H9 (cell line): ENCODE results near the gene TAOK1. TPM values are rescaled to one million over a fixed set of nuclear protein-coding genes. Genes with fewer than 3 reads are reported as not detected.

ENCODE experiments used
- DNase-seq: peaks from one replicate; pipeline ENCODE4 v3.0.0-alpha.2; 2017
- H2AFZ ChIP-seq: one replicate; pipeline ENCODE4 v1.6.1; 2013; ENCODE audit warnings: mild to moderate bottlenecking, low read length, control low read depth, moderate library complexity
- H2AK5ac ChIP-seq: 2 replicates; pipeline ENCODE4 v1.6.1; 2013; ENCODE audit warnings: low read length, control low read depth, mixed read lengths; ENCODE audit not compliant: insufficient read length
- H2BK120ac ChIP-seq: one replicate; pipeline ENCODE4 v1.6.1; 2013; ENCODE audit warnings: low read depth, mild to moderate bottlenecking, low read length, control low read depth, inconsistent platforms; ENCODE audit not compliant: poor library complexity, severe bottlenecking
- H2BK12ac ChIP-seq: 2 replicates; pipeline ENCODE4 v1.6.1; 2013; ENCODE audit warnings: low read length, control low read depth, mixed read lengths, low read depth; ENCODE audit not compliant: insufficient read length
- H2BK15ac ChIP-seq: 2 replicates; pipeline ENCODE4 v1.6.1; 2013; ENCODE audit warnings: low read depth, low read length, control low read depth
- H2BK20ac ChIP-seq: one replicate; pipeline ENCODE4 v1.6.1; 2013; ENCODE audit warnings: low read depth, mild to moderate bottlenecking, low read length, control low read depth, inconsistent platforms; ENCODE audit not compliant: poor library complexity, severe bottlenecking
- H2BK5ac ChIP-seq: 2 replicates; pipeline ENCODE4 v1.6.1; 2013; ENCODE audit warnings: low read length, control low read depth, mixed read lengths; ENCODE audit not compliant: insufficient read length
- H3K14ac ChIP-seq: 2 replicates; pipeline ENCODE4 v1.6.1; 2013; ENCODE audit warnings: low read length, control low read depth; ENCODE audit not compliant: insufficient read depth
- H3K18ac ChIP-seq: 2 replicates; pipeline ENCODE4 v1.6.1; 2013; ENCODE audit warnings: low read depth, mild to moderate bottlenecking, mixed read lengths, low read length, control low read depth; ENCODE audit not compliant: insufficient read length
- H3K23ac ChIP-seq: 2 replicates; pipeline ENCODE4 v1.6.1; 2013; ENCODE audit warnings: low read length, control low read depth, mixed read lengths, low read depth; ENCODE audit not compliant: insufficient read length
- H3K23me2 ChIP-seq: 2 replicates; pipeline ENCODE4 v1.6.1; 2013; ENCODE audit warnings: low read depth, mild to moderate bottlenecking, mixed read lengths, low read length, control low read depth; ENCODE audit not compliant: insufficient read length, poor library complexity, severe bottlenecking
- H3K27ac ChIP-seq: 2 replicates; pipeline ENCODE4 v1.5.1; 2013; ENCODE audit warnings: low read length, control low read depth, mixed read lengths, low read depth; ENCODE audit not compliant: insufficient read length
- H3K27me3 ChIP-seq: 2 replicates; pipeline ENCODE4 v1.6.1; 2013; ENCODE audit warnings: low read length, control low read depth, inconsistent platforms; ENCODE audit not compliant: insufficient read depth
- H3K4ac ChIP-seq: 2 replicates; pipeline ENCODE4 v1.6.1; 2013; ENCODE audit warnings: low read depth, mild to moderate bottlenecking, control low read depth, inconsistent platforms, low read length, moderate library complexity
- H3K4me1 ChIP-seq: 2 replicates; pipeline ENCODE4 v1.6.1; 2013; ENCODE audit warnings: low read length, control low read depth, inconsistent platforms; ENCODE audit not compliant: insufficient read depth
- H3K4me2 ChIP-seq: 2 replicates; pipeline ENCODE4 v1.6.1; 2013; ENCODE audit warnings: low read length, control low read depth, mixed read lengths; ENCODE audit not compliant: insufficient read length, insufficient read depth
- H3K56ac ChIP-seq: 2 replicates; pipeline ENCODE4 v1.6.1; 2013; ENCODE audit warnings: low read depth, mild to moderate bottlenecking, mixed read lengths, low read length, control low read depth; ENCODE audit not compliant: insufficient read length
- H3K79me1 ChIP-seq: 2 replicates; pipeline ENCODE4 v1.6.1; 2013; ENCODE audit warnings: low read depth, mild to moderate bottlenecking, moderate library complexity, low read length, control low read depth, inconsistent platforms; ENCODE audit not compliant: insufficient read depth, poor library complexity, severe bottlenecking
- H3K79me2 ChIP-seq: 2 replicates; pipeline ENCODE4 v1.6.1; 2013; ENCODE audit warnings: low read length, control low read depth, inconsistent platforms; ENCODE audit not compliant: insufficient read depth
- H3K9ac ChIP-seq: 2 replicates; pipeline ENCODE4 v1.6.1; 2013; ENCODE audit warnings: low read length, control low read depth, mixed read lengths; ENCODE audit not compliant: insufficient read length; ENCODE audit errors: extremely low read depth
- H3K9me3 ChIP-seq: one replicate; pipeline ENCODE4 v1.6.1; 2013; ENCODE audit warnings: low read depth, low read length, inconsistent platforms; ENCODE audit not compliant: control insufficient read depth
- H3T11ph ChIP-seq: one replicate; pipeline ENCODE4 v1.6.1; 2013; ENCODE audit warnings: mild to moderate bottlenecking, low read length, control low read depth, inconsistent platforms
- H4K20me1 ChIP-seq: one replicate; pipeline ENCODE4 v1.6.1; 2013; ENCODE audit not compliant: control insufficient read depth, insufficient read length, insufficient read depth
- H4K5ac ChIP-seq: 2 replicates; pipeline ENCODE4 v1.6.1; 2013; ENCODE audit warnings: low read depth, mild to moderate bottlenecking, mixed read lengths, low read length, control low read depth; ENCODE audit not compliant: insufficient read length
- H4K8ac ChIP-seq: replicated peaks from 2 replicates; pipeline ENCODE4 v1.6.1; 2013; ENCODE audit warnings: low read length, control low read depth, mixed read lengths, low read depth; ENCODE audit not compliant: insufficient read length
- H4K91ac ChIP-seq: 2 replicates; pipeline ENCODE4 v1.6.1; 2013; ENCODE audit warnings: low read depth, mild to moderate bottlenecking, moderate library complexity, mixed read lengths, low read length, control low read depth; ENCODE audit not compliant: insufficient read length
- H3K27ac Mint-ChIP-seq, 3 experiments: 2 replicates in 2 of 3; 3 replicates in 1 of 3; pipeline ENCODE4 v1.8.0; 2020 to 2021; ENCODE audit warnings: mixed read lengths in 3 of 3, mild to moderate bottlenecking in 1 of 3, moderate library complexity in 1 of 3
- H3K27me3 Mint-ChIP-seq: 2 replicates; pipeline ENCODE4 v1.8.0; 2021; ENCODE audit warnings: low read depth, mild to moderate bottlenecking, moderate library complexity, mixed read lengths
- H3K36me3 Mint-ChIP-seq, 3 experiments: 2 replicates in 2 of 3; 3 replicates in 1 of 3; pipeline ENCODE4 v1.8.0; 2020 to 2021; ENCODE audit warnings: low read depth in 3 of 3, mixed read lengths in 3 of 3; ENCODE audit not compliant: insufficient read depth in 1 of 3
- H3K4me1 Mint-ChIP-seq, 2 experiments: 2 replicates each; pipeline ENCODE4 v1.8.0; 2020; ENCODE audit warnings: mixed read lengths in 2 of 2
- H3K4me3 Mint-ChIP-seq, 2 experiments: 2 replicates in 1 of 2; 3 replicates in 1 of 2; pipeline ENCODE4 v1.8.0; 2020 to 2021; ENCODE audit warnings: mild to moderate bottlenecking in 2 of 2, mixed read lengths in 2 of 2, moderate library complexity in 1 of 2
- H3K9me3 Mint-ChIP-seq, 2 experiments: 2 replicates in 1 of 2; 3 replicates in 1 of 2; pipeline ENCODE4 v1.8.0; 2020; ENCODE audit warnings: mild to moderate bottlenecking in 2 of 2, mixed read lengths in 2 of 2, moderate library complexity in 1 of 2
- WGBS: extraction: QIAGEN DNeasy Blood & Tissue Kit; methylation state at CpG from one replicate; pipeline ENCODE4 v1.1.7; 2013; ENCODE audit warnings: missing lambda C conversion rate, low lambda C conversion rate, mixed read lengths; ENCODE audit not compliant: insufficient read length; ENCODE audit errors: extremely low coverage; 5-methylcytosine and 5-hydroxymethylcytosine counted together
- total RNA-seq: library from RNA; stranded (reverse); gene quantifications from 2 replicates; pipeline ENCODE4 v1.2.1, GENCODE V29; 2021
- TF ChIP-seq, protein P1 (sequence below): fragments of 200-600 bp; sonication (generic); conservative IDR thresholded peaks from 3 replicates; pipeline ENCODE4 v1.8.0; 2021; ENCODE audit warnings: antibody characterized with exemption, mild to moderate bottlenecking

TAOK1 gene
- total RNA-seq, 1 experiment from 2014 or later, result 93.0 TPM

DNA sequence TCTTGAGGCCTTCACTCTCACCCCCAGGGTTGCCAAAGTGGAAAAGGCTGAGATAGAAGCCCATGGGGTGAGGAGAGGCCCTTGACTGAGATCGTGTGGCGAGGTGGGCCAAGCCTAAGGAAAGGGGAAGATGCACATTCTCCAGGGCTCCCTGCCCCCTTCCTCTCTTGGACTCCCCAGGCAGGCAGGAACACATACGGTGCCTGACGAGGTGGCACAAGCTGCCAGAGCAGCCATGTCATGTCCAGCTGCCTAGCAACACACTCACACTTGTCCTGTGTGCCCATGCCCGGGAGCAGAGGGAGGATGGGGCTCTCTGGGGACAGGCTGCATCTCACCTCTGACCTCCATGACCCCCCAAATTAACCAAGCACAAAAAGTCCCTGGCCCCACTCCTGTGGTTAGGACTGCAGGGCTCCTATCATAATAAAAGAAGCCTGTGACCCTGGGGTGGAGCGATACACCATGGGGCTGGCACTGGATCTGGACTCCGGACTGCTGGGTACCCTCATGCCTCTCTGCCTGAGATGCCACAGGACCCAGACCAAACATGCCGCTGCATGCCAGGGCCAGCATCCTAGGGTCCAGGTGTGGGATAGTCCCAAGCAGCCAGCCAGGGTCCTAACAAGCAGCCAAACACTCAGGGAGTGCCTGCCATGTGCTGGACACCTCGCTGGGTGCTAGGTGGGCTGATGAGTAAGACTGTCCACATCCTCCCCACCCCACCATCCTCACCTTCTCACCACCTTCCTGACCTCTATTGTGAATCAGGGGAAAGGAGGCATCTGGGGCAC is 196.7 kb downstream of the TAOK1 start:
- TF ChIP-seq, protein P1, sequence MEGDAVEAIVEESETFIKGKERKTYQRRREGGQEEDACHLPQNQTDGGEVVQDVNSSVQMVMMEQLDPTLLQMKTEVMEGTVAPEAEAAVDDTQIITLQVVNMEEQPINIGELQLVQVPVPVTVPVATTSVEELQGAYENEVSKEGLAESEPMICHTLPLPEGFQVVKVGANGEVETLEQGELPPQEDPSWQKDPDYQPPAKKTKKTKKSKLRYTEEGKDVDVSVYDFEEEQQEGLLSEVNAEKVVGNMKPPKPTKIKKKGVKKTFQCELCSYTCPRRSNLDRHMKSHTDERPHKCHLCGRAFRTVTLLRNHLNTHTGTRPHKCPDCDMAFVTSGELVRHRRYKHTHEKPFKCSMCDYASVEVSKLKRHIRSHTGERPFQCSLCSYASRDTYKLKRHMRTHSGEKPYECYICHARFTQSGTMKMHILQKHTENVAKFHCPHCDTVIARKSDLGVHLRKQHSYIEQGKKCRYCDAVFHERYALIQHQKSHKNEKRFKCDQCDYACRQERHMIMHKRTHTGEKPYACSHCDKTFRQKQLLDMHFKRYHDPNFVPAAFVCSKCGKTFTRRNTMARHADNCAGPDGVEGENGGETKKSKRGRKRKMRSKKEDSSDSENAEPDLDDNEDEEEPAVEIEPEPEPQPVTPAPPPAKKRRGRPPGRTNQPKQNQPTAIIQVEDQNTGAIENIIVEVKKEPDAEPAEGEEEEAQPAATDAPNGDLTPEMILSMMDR, result no peak

More for the DNA sequence above, 196.7 kb downstream of the TAOK1 start:
- no peaks in the 10 kb centered on the region for H3K9me3 Mint-ChIP-seq
- no peak overlapping the region for H3K9ac ChIP-seq
- H4K5ac ChIP-seq, result no peak overlapping the region
- no peak overlapping the region for H3K56ac ChIP-seq
- H3K23me2 ChIP-seq, result peaks cover 28% of the 10 kb centered on the region
- no CpG with 5 or more reads among the region's 9 CpGs for WGBS
- H2BK5ac ChIP-seq, result no peak overlapping the region
- no peak overlapping the region for H3K4me2 ChIP-seq
- no peak overlapping the region for H3K14ac ChIP-seq
- H3K27me3 ChIP-seq, result no peaks in the 10 kb centered on the region
- no peaks in the 10 kb centered on the region for H4K20me1 ChIP-seq
- H2BK12ac ChIP-seq, result no peak overlapping the region
- no peak overlapping the region for H2BK20ac ChIP-seq
- no peak overlapping the region for H4K8ac ChIP-seq
- peaks cover 23% of the 10 kb centered on the region; the same call in 1 of the 2 replicates for H3K79me2 ChIP-seq
- peaks cover 12 to 21% (median 18%) of the 10 kb centered on the region in 3 experiments; a peak in 6 of 7 replicates for H3K36me3 Mint-ChIP-seq
- no peak overlapping the region; a peak in 1 of 5 replicates for H3K4me3 Mint-ChIP-seq
- no peak overlapping the region for H2AK5ac ChIP-seq
- no peak overlapping the region for H3K18ac ChIP-seq
- H3K4me1 Mint-ChIP-seq, result peaks cover 42 to 56% of the 10 kb centered on the region in 2 experiments
- H3K27me3 Mint-ChIP-seq, result peaks cover 3% of the 10 kb centered on the region; the same call in 1 of the 2 replicates
- peaks cover 15% of the 10 kb centered on the region; the same call in 1 of the 2 replicates for H3K4me1 ChIP-seq
- no peak overlapping the region for H3K27ac Mint-ChIP-seq
- H3K27ac ChIP-seq, result no peak overlapping the region
- no peak overlapping the region for H2BK15ac ChIP-seq
- no peak overlapping the region for H2AFZ ChIP-seq
- no peak for DNase-seq
- no peaks in the 10 kb centered on the region for H3K9me3 ChIP-seq
- H2BK120ac ChIP-seq, result no peak overlapping the region
- no peak overlapping the region for H3T11ph ChIP-seq
- no peak overlapping the region for H3K4ac ChIP-seq
- H4K91ac ChIP-seq, result no peak overlapping the region
- H3K79me1 ChIP-seq, result peaks cover 4% of the 10 kb centered on the region
- H3K23ac ChIP-seq, result no peak overlapping the region
